Measurements from ENCODE around the gene FOXB2.

DNA sequence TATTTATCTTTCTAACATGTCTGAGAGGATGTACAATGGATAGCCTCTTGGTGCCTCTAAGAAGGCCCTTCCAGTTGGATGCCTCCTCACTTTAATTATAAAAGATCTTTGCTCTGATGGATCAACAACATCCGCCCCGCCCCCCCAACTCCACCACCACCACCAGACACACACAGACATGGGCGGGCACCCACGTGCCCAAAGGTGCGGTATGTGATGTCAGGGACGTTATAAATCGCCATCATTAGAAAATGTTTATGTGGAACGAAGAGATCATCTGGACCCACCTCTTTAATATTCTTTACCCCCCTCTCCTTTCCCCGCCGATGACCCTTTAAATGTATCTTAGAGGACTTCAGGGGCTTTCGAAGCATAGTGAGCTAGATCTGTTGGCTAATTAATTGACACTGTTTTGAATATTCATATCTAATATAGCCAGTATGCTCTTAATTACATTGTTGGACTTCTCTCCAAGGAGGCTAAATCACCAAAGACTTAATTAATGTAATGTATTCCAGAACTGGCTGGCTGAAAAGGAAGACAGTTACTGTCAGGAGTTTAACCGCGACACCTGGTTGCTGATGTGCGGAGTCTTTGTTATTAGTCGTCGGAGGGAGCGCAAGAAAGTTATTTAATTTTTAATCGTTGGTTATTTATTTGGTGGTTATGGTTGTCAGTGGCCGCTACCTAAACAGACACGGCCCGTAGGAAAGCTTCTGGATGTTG, 6.1 kb upstream of the FOXB2 start:
- no peak for TF ChIP-seq GATA2 (IDR thresholded peaks at IDR 0.05; ENCODE audit: low read depth, low read length)
- TF ChIP-seq GATA3 (IDR thresholded peaks at IDR 0.05; ENCODE audit: low read depth, low read length) = no peak

Data from SH-SY5Y (cell line).